Small intestine (tissue), 7 donors: ENCODE data around the gene HES4. TPM values are rescaled to one million over a fixed set of nuclear protein-coding genes. Genes with fewer than 3 reads are reported as not detected.
A peak's percentile ranks its signal among the peaks of the same experiment; 100 is the strongest.
"Not testable (repeated sequence)": the region's sequence is repeated elsewhere in the genome, so short reads cannot be mapped to it uniquely, and the experiment has no call there.

ENCODE experiments used
- DNase-seq, 2 donors: peaks; one replicate each; pipeline versions ENCODE4 v3.0.0 to v3.0.0-alpha.2; 2013
- FAIRE-seq: peaks from 2 replicates; lab custom pipeline; 2012; peaks lifted over from hg19 to GRCh38; lab: Jason Lieb, UNC
- H3K27ac ChIP-seq, 3 donors: one replicate each; pipeline ENCODE4 v1.5.1; 2013; ENCODE audit warnings: low read length in 2 of 3, mild to moderate bottlenecking in 2 of 3, control low read depth in 1 of 3, inconsistent platforms in 1 of 3, low read depth in 1 of 3, moderate library complexity in 1 of 3
- H3K27me3 ChIP-seq, 3 donors: one replicate each; pipeline ENCODE4 v1.6.1; 2013; ENCODE audit warnings: low read length in 3 of 3, inconsistent platforms in 1 of 3; ENCODE audit not compliant: control insufficient read depth in 3 of 3, insufficient read depth in 3 of 3
- H3K36me3 ChIP-seq, 3 donors: one replicate each; pipeline ENCODE4 v1.6.1; 2013; ENCODE audit warnings: low read length in 3 of 3, inconsistent platforms in 1 of 3, low read depth in 1 of 3, mild to moderate bottlenecking in 1 of 3, moderate library complexity in 1 of 3; ENCODE audit not compliant: control insufficient read depth in 3 of 3, insufficient read depth in 2 of 3
- H3K4me1 ChIP-seq, 3 donors: one replicate each; pipeline ENCODE4 v1.6.1; 2013; ENCODE audit warnings: low read length in 2 of 3, inconsistent platforms in 1 of 3, low read depth in 1 of 3, mild to moderate bottlenecking in 1 of 3, moderate library complexity in 1 of 3; ENCODE audit not compliant: control insufficient read depth in 3 of 3, insufficient read depth in 2 of 3
- H3K4me3 ChIP-seq, 3 donors: one replicate each; pipeline ENCODE4 v1.5.1; 2013; ENCODE audit warnings: low read length in 3 of 3, control low read depth in 1 of 3, inconsistent platforms in 1 of 3, low read depth in 1 of 3, mild to moderate bottlenecking in 1 of 3, moderate library complexity in 1 of 3
- H3K9me3 ChIP-seq, 2 donors: one replicate each; pipeline ENCODE4 v1.6.1; 2013; ENCODE audit warnings: low read depth in 1 of 2, low read length in 1 of 2; ENCODE audit not compliant: control insufficient read depth in 2 of 2, insufficient read depth in 1 of 2
- WGBS, 3 donors: extraction: QIAGEN DNeasy Blood & Tissue Kit; methylation state at CpG; one replicate each; pipeline ENCODE4 v1.1.7; 2013; 5-methylcytosine and 5-hydroxymethylcytosine counted together
- polyA plus RNA-seq, 4 donors: library from polyadenylated mRNA; stranded (reverse) in 3 of 4; unstranded in 1 of 4; fragments of 200-250 nt in 3 of 4; fragments of 120-200 nt in 1 of 4; gene quantifications; one replicate each; pipeline versions ENCODE4 v1.2.1 to v1.2.3, GENCODE V29; 2013
- donor health status: healthy with polysubstance abuse.
- donor health status: control.
- donor health status: control.
- donor health status: Bipolar disorder and iron deficiency.
- donor health status: healthy.

HES4 gene
- polyA plus RNA-seq, 4 donors, result 0.89 to 8.2 (median 5.3) TPM

GRCh38 chr1:1012736-1013104 lies 12.8 kb upstream of the HES4 start:
- DNase-seq, H3K36me3 ChIP-seq, FAIRE-seq, H3K9me3 ChIP-seq, H3K27me3 ChIP-seq: not testable (repeated sequence)
- Histone ChIP-seq H3K4me1 (peaks cover 0 to 19% (median 4%) of the 10 kb centered on the region in 3 donors), H3K4me3 (peak overlapping the region in 2 of 3 donors; percentile 63 to 65), H3K27ac (peak overlapping the region; percentile 86 to 95 (median 90))
- WGBS, 3 donors, result 34 to 59% (median 40%) methylated on average over 13 of the region's 13 CpGs

- Histone ChIP-seq H3K27ac (no peak overlapping the region), H3K4me3 (no peak overlapping the region), H3K9me3 (peaks cover 0 to 4% of the 10 kb centered on the region in 2 donors), H3K27me3 (no peaks in the 10 kb centered on the region), H3K36me3 (no peaks in the 10 kb centered on the region), H3K4me1 (peaks cover 0 to 26% (median 4%) of the 10 kb centered on the region in 3 donors)
- 77 to 85% (median 84%) methylated on average over 14 of the region's 14 CpGs for WGBS, 3 donors
- no peak for DNase-seq
- FAIRE-seq, result no peak
Measured at GRCh38 chr1:1011396-1011949, 11.6 kb upstream of the HES4 start.

DNA sequence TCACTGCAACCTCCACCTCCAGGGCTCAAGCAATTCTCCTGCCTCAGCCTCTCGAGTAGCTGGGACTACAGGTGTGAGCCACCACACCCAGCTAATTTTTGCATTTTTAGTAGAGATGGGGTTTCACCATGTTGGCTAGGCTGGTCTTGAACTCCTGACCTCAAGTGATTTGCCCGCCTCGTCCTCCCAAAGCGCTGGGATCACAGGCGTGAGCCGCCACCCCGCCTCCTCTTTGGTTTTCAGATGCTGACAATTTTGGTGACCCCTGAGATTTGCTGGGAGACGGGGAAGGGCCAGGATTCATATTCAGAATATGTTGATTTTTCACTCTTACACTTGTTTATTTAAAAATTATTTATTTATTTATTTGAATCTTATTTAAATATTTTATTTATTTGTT lies 10.2 kb upstream of the HES4 start:
- H3K9me3 ChIP-seq, H3K27ac ChIP-seq, H3K36me3 ChIP-seq, FAIRE-seq, H3K4me3 ChIP-seq, DNase-seq, H3K27me3 ChIP-seq: not testable (repeated sequence)
- WGBS, 3 donors, result 70 to 87% (median 75%) methylated on average over 8 of the region's 8 CpGs
- peaks cover 0 to 40% (median 4%) of the 10 kb centered on the region in 3 donors for H3K4me1 ChIP-seq

DNA sequence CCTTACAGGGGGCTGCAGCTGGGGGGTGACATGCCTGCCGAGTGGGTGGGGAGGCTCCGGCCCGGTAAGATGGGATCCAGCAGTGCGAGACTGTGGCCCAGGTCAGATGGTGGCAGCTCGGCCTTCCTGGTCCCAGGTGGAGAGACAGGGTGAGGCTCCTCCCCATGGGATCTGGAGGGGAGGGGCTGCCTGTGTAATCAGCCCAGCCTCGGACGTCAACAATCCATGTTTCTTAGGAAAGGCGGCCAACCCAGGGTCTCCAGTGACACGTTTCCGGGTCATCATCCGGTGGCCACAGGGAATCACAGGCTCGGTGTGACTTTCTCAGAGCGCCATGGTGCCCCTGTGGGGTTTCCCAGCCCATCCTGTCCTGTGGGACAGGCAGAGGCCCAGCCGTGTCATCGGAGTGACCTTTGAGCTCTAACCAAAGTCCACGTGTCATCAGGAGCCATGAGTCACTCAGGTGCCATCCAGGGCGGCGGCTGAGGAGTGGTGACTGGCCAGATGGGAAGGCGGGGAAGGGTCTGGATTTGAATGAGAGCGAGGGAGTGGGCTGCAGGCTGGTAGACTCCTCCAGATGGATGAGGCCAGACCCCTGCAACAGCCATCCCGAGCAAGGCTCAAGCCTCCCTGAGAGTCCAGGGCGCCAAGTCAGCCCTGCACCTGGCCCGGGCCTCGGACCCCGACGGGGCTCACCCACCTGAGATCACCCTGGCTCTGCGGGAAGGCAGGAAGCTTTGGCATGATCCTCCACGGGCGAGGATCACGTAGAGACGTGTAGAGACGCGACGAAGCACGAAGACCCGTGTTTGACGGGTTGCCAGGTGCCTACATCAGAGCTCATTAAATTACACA lies 6.6 kb upstream of the HES4 start:
- H3K9me3 ChIP-seq, result peaks cover 0 to 4% of the 10 kb centered on the region in 2 donors
- DNase-seq, result peak; percentile 97
- peaks cover 0 to 9% (median 3%) of the 10 kb centered on the region in 3 donors for H3K27me3 ChIP-seq
- H3K36me3 ChIP-seq, result peaks cover 0 to 12% (median 0%) of the 10 kb centered on the region in 3 donors
- H3K4me3 ChIP-seq, result peak overlapping the region in 2 of 3 donors; percentile 16 to 51
- 37 to 72% (median 57%) methylated on average over 37 of the region's 37 CpGs for WGBS, 3 donors
- H3K27ac ChIP-seq, result peak overlapping the region; percentile 73 to 98 (median 78)
- H3K4me1 ChIP-seq, result peaks cover 0 to 33% (median 0%) of the 10 kb centered on the region in 3 donors
- FAIRE-seq, result no peak

DNA sequence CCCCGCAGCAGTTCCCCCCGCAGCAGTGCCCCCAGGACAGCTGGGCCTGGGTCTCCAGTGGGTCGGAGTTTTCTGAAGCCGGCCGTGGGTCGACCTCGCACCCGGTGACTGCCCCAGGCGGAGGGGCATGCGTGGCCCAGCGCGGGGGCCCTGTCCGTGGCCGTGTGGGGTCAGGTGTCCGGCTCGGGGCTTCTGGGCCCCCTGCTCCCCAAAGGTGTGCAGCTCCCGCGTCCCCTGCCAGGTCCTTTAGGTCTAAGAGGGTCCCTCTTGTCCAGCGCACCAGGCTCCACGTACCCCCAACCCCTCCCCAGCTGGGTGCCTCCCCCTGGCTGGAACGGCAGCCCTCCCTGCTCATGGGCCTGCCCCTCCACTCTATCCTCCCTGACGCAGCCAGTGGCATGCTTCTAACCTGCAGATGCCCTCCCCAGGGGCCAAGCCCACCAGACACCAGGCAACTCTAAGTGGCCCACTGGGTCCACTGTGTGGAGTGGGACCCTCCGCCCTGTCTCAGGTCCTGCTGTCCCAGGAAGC lies 5.9 kb upstream of the HES4 start:
- peaks cover 0 to 4% of the 10 kb centered on the region in 2 donors for H3K9me3 ChIP-seq
- H3K27ac ChIP-seq, result peak overlapping the region; percentile 73 to 98 (median 78)
- peaks cover 0 to 16% (median 3%) of the 10 kb centered on the region in 3 donors for H3K27me3 ChIP-seq
- FAIRE-seq (no peak), DNase-seq (no peak)
- peaks cover 0 to 39% (median 0%) of the 10 kb centered on the region in 3 donors for H3K4me1 ChIP-seq
- H3K36me3 ChIP-seq, result peaks cover 0 to 12% (median 0%) of the 10 kb centered on the region in 3 donors
- 51 to 65% (median 56%) methylated on average over 17 to 23 of the region's 23 CpGs for WGBS, 3 donors
- H3K4me3 ChIP-seq, result peak overlapping the region in 2 of 3 donors; percentile 16 to 51

- Histone ChIP-seq H3K27ac (peak overlapping the region; percentile 33 to 98 (median 78)), H3K4me3 (peak overlapping the region in 2 of 3 donors; percentile 16 to 51), H3K27me3 (peaks cover 0 to 20% (median 3%) of the 10 kb centered on the region in 3 donors), H3K9me3 (peaks cover 0 to 4% of the 10 kb centered on the region in 2 donors), H3K36me3 (peaks cover 0 to 12% (median 0%) of the 10 kb centered on the region in 3 donors), H3K4me1 (peaks cover 0 to 43% (median 4%) of the 10 kb centered on the region in 3 donors)
- DNase-seq (peak; percentile 68 to 69), FAIRE-seq (no peak)
- 10 to 15% (median 14%) methylated on average over 21 of the region's 21 CpGs for WGBS, 3 donors
Measured at GRCh38 chr1:1004780-1005697, 5.1 kb upstream of the HES4 start.

DNA sequence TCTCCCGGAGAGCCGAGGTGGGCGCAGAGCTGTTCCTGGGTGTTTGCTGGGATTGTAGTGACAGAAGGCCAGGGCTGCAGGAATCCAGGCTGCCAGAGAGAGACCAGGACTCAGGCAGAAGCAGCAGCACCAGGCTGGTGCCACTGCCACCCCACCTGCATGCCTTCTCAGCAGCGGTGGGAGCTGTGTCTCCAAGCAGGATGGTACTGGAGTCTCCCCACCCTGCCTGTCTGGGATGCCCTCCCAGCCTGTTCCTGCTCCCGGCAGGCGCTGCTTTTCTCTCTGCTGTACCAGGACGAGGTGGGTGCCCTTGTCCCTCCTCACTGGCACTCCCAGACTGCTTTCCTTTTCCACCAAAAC lies 4.5 kb upstream of the HES4 start:
- H3K27ac ChIP-seq, result peak overlapping the region in 1 of 3 donors; percentile 78
- H3K27me3 ChIP-seq, result peaks cover 0 to 22% (median 5%) of the 10 kb centered on the region in 3 donors
- 45 to 66% (median 59%) methylated on average over 4 to 7 of the region's 7 CpGs for WGBS, 3 donors
- DNase-seq (no peak), FAIRE-seq (no peak)
- H3K4me3 ChIP-seq, result no peak overlapping the region
- peaks cover 0 to 43% (median 4%) of the 10 kb centered on the region in 3 donors for H3K4me1 ChIP-seq
- H3K9me3 ChIP-seq, result peaks cover 0 to 4% of the 10 kb centered on the region in 2 donors
- peaks cover 0 to 12% (median 0%) of the 10 kb centered on the region in 3 donors for H3K36me3 ChIP-seq
